SK-N-DZ (cell line): ENCODE data around the gene TBC1D1. TPM values are rescaled to one million over a fixed set of nuclear protein-coding genes. Genes with fewer than 3 reads are reported as not detected.
A peak's percentile ranks its signal among the peaks of the same experiment; 100 is the strongest.

ENCODE experiments used
- DNase-seq: peaks from one replicate; pipeline ENCODE4 v3.0.0-alpha.2; 2015; ENCODE audit warnings: low spot score
- polyA plus RNA-seq, 2 experiments: library from polyadenylated mRNA; depleted of rRNA; stranded (reverse); fragments of >200 nt; gene quantifications; 2 replicates each; pipeline ENCODE4 v1.2.3, GENCODE V29; 2014

TBC1D1 gene
- 49.2 and 63.7 TPM in 2 replicates for polyA plus RNA-seq (2014; cell fraction: cytosol; rRNA removed)
- 27.8 and 44.2 TPM in 2 replicates for polyA plus RNA-seq (2014; cell fraction: nucleus; rRNA removed)

- DNase-seq, result peak; percentile 8
These were observed at the start of gene TBC1D1 for GRCh38 chr4:37890801-37891259. TSS of gene TBC1D1 (plus strand) at chr4:37891084. CDS start at chr4:37902096, 11,012 bp downstream.

GRCh38 chr4:37844204-37844603 lies 46.7 kb upstream of the TBC1D1 start:
- no peak for DNase-seq

- no peak for DNase-seq
These were observed 45.7 kb upstream of the TBC1D1 start for GRCh38 chr4:37845201-37845600.

GRCh38 chr4:37847311-37847884 lies 43.5 kb upstream of the TBC1D1 start:
- no peak for DNase-seq

GRCh38 chr4:37852376-37852775 lies 38.5 kb upstream of the TBC1D1 start:
- no peak for DNase-seq

GRCh38 chr4:37858112-37858511 lies 32.8 kb upstream of the TBC1D1 start:
- DNase-seq, result no peak

- no peak for DNase-seq
These were observed 32.0 kb upstream of the TBC1D1 start for GRCh38 chr4:37858872-37859271.

GRCh38 chr4:37860266-37860665 lies 30.6 kb upstream of the TBC1D1 start:
- no peak for DNase-seq

- no peak for DNase-seq
These were observed 27.9 kb upstream of the TBC1D1 start for GRCh38 chr4:37862961-37863360.

- no peak for DNase-seq
These were observed 26.1 kb upstream of the TBC1D1 start for GRCh38 chr4:37864786-37865185.

GRCh38 chr4:37865450-37865849 lies 25.4 kb upstream of the TBC1D1 start:
- DNase-seq, result no peak

- DNase-seq, result no peak
These were observed 23.8 kb upstream of the TBC1D1 start for GRCh38 chr4:37867102-37867501.

GRCh38 chr4:37868238-37868637 lies 22.6 kb upstream of the TBC1D1 start:
- DNase-seq, result no peak

- no peak for DNase-seq
These were observed 18.4 kb upstream of the TBC1D1 start for GRCh38 chr4:37872310-37872988.

GRCh38 chr4:37873386-37873785 lies 17.5 kb upstream of the TBC1D1 start:
- no peak for DNase-seq

GRCh38 chr4:37876156-37876555 lies 14.7 kb upstream of the TBC1D1 start:
- DNase-seq, result no peak

GRCh38 chr4:37879365-37879764 lies 11.5 kb upstream of the TBC1D1 start:
- no peak for DNase-seq

GRCh38 chr4:37881811-37882210 lies 9.1 kb upstream of the TBC1D1 start:
- DNase-seq, result no peak

- no peak for DNase-seq
These were observed 8.1 kb upstream of the TBC1D1 start for GRCh38 chr4:37882665-37883296.

GRCh38 chr4:37884855-37885487 lies 5.9 kb upstream of the TBC1D1 start:
- no peak for DNase-seq

- DNase-seq, result no peak
These were observed 5.4 kb upstream of the TBC1D1 start for GRCh38 chr4:37885496-37885895.
